C4-2B (cell line): Measurements from ENCODE around the gene TMEM89.

Source experiments
- H3K27ac ChIP-seq: fragments of 450-650 bp; 2 replicates; pipeline ENCODE4 v1.5.1; 2017
- CTCF ChIP-seq: fragments of 450-650 bp; conservative IDR thresholded peaks from 2 replicates; pipeline ENCODE4 v1.5.1; 2017; ENCODE audit warnings: mild to moderate bottlenecking
- ZFX ChIP-seq: fragments of 450-650 bp; IDR thresholded peaks from 2 replicates; pipeline ENCODE4 v1.6.1; 2017

The TMEM89 gene

GRCh38 chr3:48661501-48662144 lies 40.1 kb upstream of the TMEM89 start:
- no peak overlapping the region for H3K27ac ChIP-seq
- TF ChIP-seq ZFX: no peak
- TF ChIP-seq CTCF: no peak

- TF ChIP-seq CTCF (no peak), ZFX (no peak)
- H3K27ac ChIP-seq: no peak overlapping the region
Observed at GRCh38 chr3:48660800-48661400, 39.3 kb upstream of the TMEM89 start.

GRCh38 chr3:48656841-48657281 lies 35.3 kb upstream of the TMEM89 start:
- no peak overlapping the region for H3K27ac ChIP-seq
- no peak for TF ChIP-seq ZFX
- no peak for TF ChIP-seq CTCF

GRCh38 chr3:48656061-48656840 lies 34.7 kb upstream of the TMEM89 start:
- TF ChIP-seq CTCF: no peak
- no peak for TF ChIP-seq ZFX
- H3K27ac ChIP-seq: no peak overlapping the region

GRCh38 chr3:48655606-48656005 lies 34.0 kb upstream of the TMEM89 start:
- no peak overlapping the region for H3K27ac ChIP-seq
- no peak for TF ChIP-seq ZFX
- TF ChIP-seq CTCF: no peak

GRCh38 chr3:48655063-48655462 lies 33.5 kb upstream of the TMEM89 start:
- no peak overlapping the region for H3K27ac ChIP-seq

More at GRCh38 chr3:48655063-48655462, 33.5 kb upstream of the TMEM89 start:
- TF ChIP-seq ZFX (no peak), CTCF (no peak)
